Measurements from ENCODE around the gene TRIM54. TPM values are rescaled to one million over a fixed set of nuclear protein-coding genes. Genes with fewer than 3 reads are reported as not detected.

TRIM54 gene
- total and polyA plus RNA-seq, 9 of the 15 experiments (the other 6 are each of a cell fraction or from before 2014, with no cell fraction given), result not detected

DNA sequence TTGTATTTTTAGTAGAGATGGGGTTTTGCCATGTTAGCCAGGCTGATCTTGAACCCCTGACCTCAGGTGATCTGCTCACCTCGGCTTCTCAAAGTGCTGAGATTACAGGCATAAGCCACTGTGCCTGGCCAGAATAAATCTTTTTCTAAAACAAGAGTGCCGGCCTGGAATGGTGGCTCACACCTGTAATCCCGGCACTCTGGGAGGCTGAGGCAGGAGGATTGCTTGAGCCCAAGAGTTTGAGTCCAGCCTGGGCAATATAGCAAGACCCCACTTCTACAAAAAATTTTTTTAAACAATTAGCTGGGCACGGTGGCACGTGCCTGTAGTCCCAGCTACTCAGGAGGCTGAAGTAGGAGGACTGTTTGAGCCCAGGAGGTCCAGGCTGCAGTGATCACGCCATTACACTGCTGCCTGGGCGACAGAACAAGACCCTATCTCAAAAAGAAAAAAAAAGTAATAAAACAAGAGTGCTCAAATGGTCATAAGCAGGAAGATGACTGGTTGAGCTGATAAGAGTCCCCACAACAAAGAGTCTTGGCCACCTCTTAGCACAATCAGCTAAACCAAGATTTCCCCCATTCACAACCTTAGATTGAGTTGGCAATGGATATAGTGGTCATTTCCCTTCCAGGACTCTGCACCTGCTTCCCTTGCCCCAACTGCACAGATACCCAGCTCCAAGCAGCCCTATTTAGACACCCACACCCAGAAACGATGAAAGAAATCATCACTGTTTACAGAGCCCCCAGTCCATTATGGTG lies 31.8 kb downstream of the TRIM54 start:
- intact Hi-C loops (cut with micrococcal nuclease), result no loop called here
- no peak for FAIRE-seq
- Histone ChIP-seq H3K9ac (ENCODE audit: insufficient read depth in 1 of 2, low read depth in 2 of 2, low read length in 2 of 2) (no peak overlapping the region), H3K4me3 (no peak overlapping the region), H3K36me3 (ENCODE audit: control insufficient read depth, insufficient read depth, low read length) (peaks cover 20% of the 10 kb centered on the region; the same call in 1 of the 3 replicates), H2AFZ (ENCODE audit: low read depth, low read length) (no peak overlapping the region), H3K9me3 (replicated peaks; ENCODE audit: control insufficient read depth, insufficient read depth, low read depth, low read length) (no peaks in the 10 kb centered on the region), H3K4me2 (ENCODE audit: insufficient read depth, low read length) (no peak overlapping the region), H3K27me3 (ENCODE audit: control insufficient read depth in 2 of 2, insufficient read depth in 2 of 2, low read length in 2 of 2) (no peaks in the 10 kb centered on the region), H3K27ac (ENCODE audit: extremely low read depth, low read depth, low read length) (no peak overlapping the region), H4K20me1 (replicated peaks; ENCODE audit: control insufficient read depth, insufficient read depth, low read length) (0 out of 2 replicates have a peak, but pooled peaks cover 6% of the 10 kb centered on the region), H3K9me1 (ENCODE audit: control insufficient read depth, insufficient read depth, low read length) (peaks cover 7% of the 10 kb centered on the region), H3K4me1 (replicated peaks in 1 of 2; ENCODE audit: control insufficient read depth in 2 of 2, insufficient read depth in 2 of 2, low read length in 2 of 2) (peaks cover 0 to 8% of the 10 kb centered on the region in 2 experiments; a peak in 3 of 5 replicates), H3K79me2 (ENCODE audit: control insufficient read depth, insufficient read depth, low read length) (no peaks in the 10 kb centered on the region)
- no TSS peak for BruUV-seq (replicated peaks)
- ATAC-seq, result no peak
- 68% methylated on average over 8 of the region's 8 CpGs for WGBS (ENCODE audit: insufficient coverage, low coverage, missing lambda C conversion rate)
- CTCF ChIA-PET (ENCODE audit: low intra/inter-chr PET ratio), result interaction anchor here (0.6 kb wide), 1 partner anchor 35 kb away, joined by 3 read pairs; no protein-coding TSS in a partner anchor
- no peak for DNase-seq (ENCODE audit: extremely low read depth in 1 of 4, low spot score in 3 of 4)
- in situ Hi-C loops (cut with MboI), result no loop called here
- TF ChIP-seq TCF7 (IDR thresholded peaks at IDR 0.05; ENCODE audit: borderline replicate concordance) (peak; percentile 79), GTF2F1 (IDR thresholded peaks at IDR 0.05; ENCODE audit: low read depth, low read length) (no peak), CBFA2T3 (IDR thresholded peaks at IDR 0.05) (peak; percentile 8; the same call in 1 of the 2 replicates), MTA1 (IDR thresholded peaks at IDR 0.05; ENCODE audit: borderline replicate concordance) (no peak), ZNF121 (CRISPR knock-in tag; conservative IDR thresholded peaks at IDR 0.05) (peak; percentile 89)
- POLR2A ChIA-PET, result interaction anchor here (0.6 to 1.8 kb wide), 5 partner anchors 9 to 148 kb away, joined by 3 to 4 read pairs (median 3); no protein-coding TSS in a partner anchor
